ENCODE results near the gene MPND.

DNA sequence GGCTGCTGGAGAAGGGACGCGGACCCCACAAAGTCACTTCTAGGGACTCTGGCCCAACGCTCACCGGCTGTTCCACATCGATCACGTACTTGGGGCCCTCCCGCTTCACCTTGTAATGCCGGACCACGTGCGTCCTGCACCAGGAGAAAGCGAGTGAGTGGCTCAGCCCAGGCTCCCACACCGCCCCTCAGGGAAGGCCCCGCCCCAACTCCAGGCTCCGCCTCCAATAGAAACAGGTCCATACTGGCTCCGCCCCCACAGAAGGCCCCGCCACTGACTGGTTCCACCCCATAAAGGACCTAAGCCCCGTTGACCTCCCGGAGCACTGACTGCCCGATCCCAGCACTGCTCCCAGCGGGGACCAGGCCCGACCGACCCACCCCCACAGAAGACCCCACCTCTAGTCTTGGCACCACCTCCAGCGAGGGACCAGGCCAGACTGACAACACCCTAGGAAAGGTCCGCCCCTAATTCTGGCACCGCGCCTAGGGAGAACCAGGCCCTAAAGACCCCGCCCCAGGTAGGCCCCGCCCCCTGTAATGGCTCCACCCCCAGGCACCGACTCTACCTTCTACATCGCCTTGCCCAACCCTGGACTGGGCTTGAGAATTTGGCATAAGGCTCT, 16.0 kb upstream of the MPND start:
- TF ChIP-seq, protein P1, sequence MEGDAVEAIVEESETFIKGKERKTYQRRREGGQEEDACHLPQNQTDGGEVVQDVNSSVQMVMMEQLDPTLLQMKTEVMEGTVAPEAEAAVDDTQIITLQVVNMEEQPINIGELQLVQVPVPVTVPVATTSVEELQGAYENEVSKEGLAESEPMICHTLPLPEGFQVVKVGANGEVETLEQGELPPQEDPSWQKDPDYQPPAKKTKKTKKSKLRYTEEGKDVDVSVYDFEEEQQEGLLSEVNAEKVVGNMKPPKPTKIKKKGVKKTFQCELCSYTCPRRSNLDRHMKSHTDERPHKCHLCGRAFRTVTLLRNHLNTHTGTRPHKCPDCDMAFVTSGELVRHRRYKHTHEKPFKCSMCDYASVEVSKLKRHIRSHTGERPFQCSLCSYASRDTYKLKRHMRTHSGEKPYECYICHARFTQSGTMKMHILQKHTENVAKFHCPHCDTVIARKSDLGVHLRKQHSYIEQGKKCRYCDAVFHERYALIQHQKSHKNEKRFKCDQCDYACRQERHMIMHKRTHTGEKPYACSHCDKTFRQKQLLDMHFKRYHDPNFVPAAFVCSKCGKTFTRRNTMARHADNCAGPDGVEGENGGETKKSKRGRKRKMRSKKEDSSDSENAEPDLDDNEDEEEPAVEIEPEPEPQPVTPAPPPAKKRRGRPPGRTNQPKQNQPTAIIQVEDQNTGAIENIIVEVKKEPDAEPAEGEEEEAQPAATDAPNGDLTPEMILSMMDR (conservative IDR thresholded peaks at IDR 0.05; ENCODE audit: low read depth, low read length) = no peak
- no peak for TF ChIP-seq EZH2 (IDR thresholded peaks at IDR 0.05; ENCODE audit: borderline replicate concordance, low read depth, low read length, poor library complexity, severe bottlenecking)

Data from A673 (cell line).